Adipocyte (in vitro differentiated cells): Measurements from ENCODE around the gene SPATA21.
"Not testable (repeated sequence)": the region's sequence is repeated elsewhere in the genome, so short reads cannot be mapped to it uniquely, and the experiment has no call there.

ENCODE experiments used
- DNase-seq: peaks from one replicate; pipeline ENCODE4 v3.0.0-alpha.2; 2015; ENCODE audit warnings: low read depth
- H3K27me3 ChIP-seq: replicated peaks from 2 replicates; pipeline ENCODE4 v1.7.0; 2013; ENCODE audit warnings: mild to moderate bottlenecking, low read length, moderate library complexity; ENCODE audit not compliant: control insufficient read depth, insufficient read depth
- H3K36me3 ChIP-seq: 2 replicates; pipeline ENCODE4 v1.7.0; 2013; ENCODE audit warnings: low read length, mild to moderate bottlenecking, moderate library complexity; ENCODE audit not compliant: control insufficient read depth, insufficient read depth, severe bottlenecking
- H3K4me1 ChIP-seq: 2 replicates; pipeline ENCODE4 v1.7.0; 2013; ENCODE audit warnings: mild to moderate bottlenecking, low read length, moderate library complexity; ENCODE audit not compliant: control insufficient read depth, insufficient read depth
- H3K4me3 ChIP-seq: 2 replicates; pipeline ENCODE4 v1.7.0; 2013; ENCODE audit warnings: mild to moderate bottlenecking, low read length, moderate library complexity
- H3K9ac ChIP-seq: 2 replicates; pipeline ENCODE4 v1.7.0; 2013; ENCODE audit warnings: mild to moderate bottlenecking, low read length, moderate library complexity
- H3K9me3 ChIP-seq: 2 replicates; pipeline ENCODE4 v1.7.0; 2013; ENCODE audit warnings: mild to moderate bottlenecking, low read length, moderate library complexity; ENCODE audit not compliant: control insufficient read depth

SPATA21 gene

GRCh38 chr1:16436946-16437474, at the start of gene SPATA21:
SPATA21 (minus strand) TSS chr1:16437424; CDS start chr1:16431371, 6,053 bp downstream.
- Histone ChIP-seq H3K4me1 (peaks cover 9% of the 10 kb centered on the region), H3K27me3 (no peaks in the 10 kb centered on the region), H3K9ac (no peak within 1 kb of the TSS), H3K9me3 (no peaks in the 10 kb centered on the region), H3K4me3 (no peak within 1 kb of the TSS), H3K36me3 (no peaks in the 10 kb centered on the region)
- DNase-seq = no peak

- peaks cover 12% of the 10 kb centered on the region for H3K36me3 ChIP-seq
- not testable (repeated sequence) for H3K4me1 ChIP-seq, H3K9me3 ChIP-seq, H3K4me3 ChIP-seq, DNase-seq, H3K9ac ChIP-seq, H3K27me3 ChIP-seq
These were observed 49.8 kb upstream of the SPATA21 start for GRCh38 chr1:16487011-16487410.

GRCh38 chr1:16486316-16486715, 49.1 kb upstream of the SPATA21 start:
- not testable (repeated sequence) for DNase-seq, H3K4me3 ChIP-seq, H3K9me3 ChIP-seq, H3K4me1 ChIP-seq, H3K9ac ChIP-seq, H3K27me3 ChIP-seq
- peaks cover 13% of the 10 kb centered on the region for H3K36me3 ChIP-seq

- no peaks in the 10 kb centered on the region for H3K4me1 ChIP-seq
- no peak overlapping the region for H3K9ac ChIP-seq
- H3K9me3 ChIP-seq = no peaks in the 10 kb centered on the region
- no peak for DNase-seq
- H3K36me3 ChIP-seq = peaks cover 24% of the 10 kb centered on the region
- H3K4me3 ChIP-seq = no peak overlapping the region
- no peaks in the 10 kb centered on the region for H3K27me3 ChIP-seq
These were observed 47.7 kb upstream of the SPATA21 start for GRCh38 chr1:16484931-16485330.

GRCh38 chr1:16484501-16484835, 47.2 kb upstream of the SPATA21 start:
- no peak for DNase-seq
- Histone ChIP-seq H3K27me3 (no peaks in the 10 kb centered on the region), H3K9me3 (no peaks in the 10 kb centered on the region), H3K36me3 (peaks cover 24% of the 10 kb centered on the region), H3K9ac (no peak overlapping the region), H3K4me1 (no peaks in the 10 kb centered on the region), H3K4me3 (no peak overlapping the region)

- H3K9me3 ChIP-seq, H3K4me3 ChIP-seq, DNase-seq, H3K27me3 ChIP-seq, H3K4me1 ChIP-seq, H3K9ac ChIP-seq: not testable (repeated sequence)
- peaks cover 24% of the 10 kb centered on the region for H3K36me3 ChIP-seq
These were observed 46.6 kb upstream of the SPATA21 start for GRCh38 chr1:16483639-16484500.

GRCh38 chr1:16483146-16483545, 45.9 kb upstream of the SPATA21 start:
- H3K27me3 ChIP-seq, H3K9ac ChIP-seq, DNase-seq, H3K4me3 ChIP-seq, H3K4me1 ChIP-seq, H3K9me3 ChIP-seq: not testable (repeated sequence)
- peaks cover 28% of the 10 kb centered on the region for H3K36me3 ChIP-seq

GRCh38 chr1:16478091-16478490, 40.9 kb upstream of the SPATA21 start:
- Histone ChIP-seq H3K4me3 (no peak overlapping the region), H3K27me3 (no peaks in the 10 kb centered on the region), H3K9ac (no peak overlapping the region), H3K9me3 (no peaks in the 10 kb centered on the region), H3K36me3 (peaks cover 34% of the 10 kb centered on the region), H3K4me1 (no peaks in the 10 kb centered on the region)
- no peak for DNase-seq

- not testable (repeated sequence) for H3K27me3 ChIP-seq, H3K4me3 ChIP-seq
- peaks cover 39% of the 10 kb centered on the region for H3K36me3 ChIP-seq
These were observed 38.8 kb upstream of the SPATA21 start for GRCh38 chr1:16475771-16476770.

GRCh38 chr1:16474891-16475290, 37.7 kb upstream of the SPATA21 start:
- not testable (repeated sequence) for DNase-seq, H3K4me3 ChIP-seq, H3K27me3 ChIP-seq, H3K4me1 ChIP-seq, H3K9me3 ChIP-seq, H3K9ac ChIP-seq
- peaks cover 31% of the 10 kb centered on the region for H3K36me3 ChIP-seq

More at GRCh38 chr1:16475771-16476770, 38.8 kb upstream of the SPATA21 start:
- not testable (repeated sequence) for H3K4me1 ChIP-seq, DNase-seq, H3K9ac ChIP-seq, H3K9me3 ChIP-seq
